Activated CD4-positive, alpha-beta T cell treated with anti-CD3 and anti-CD28 coated beads for 24 hours (primary cell): ENCODE measurements around the gene GGT5.
"Not testable (repeated sequence)": the region's sequence is repeated elsewhere in the genome, so short reads cannot be mapped to it uniquely, and the experiment has no call there.

Experiments
- DNase-seq, 2 donors: peaks; one replicate each; pipeline ENCODE4 v3.0.0-alpha.2; 2020; ENCODE audit warnings: low read depth in 2 of 2

GGT5 gene, protein sequence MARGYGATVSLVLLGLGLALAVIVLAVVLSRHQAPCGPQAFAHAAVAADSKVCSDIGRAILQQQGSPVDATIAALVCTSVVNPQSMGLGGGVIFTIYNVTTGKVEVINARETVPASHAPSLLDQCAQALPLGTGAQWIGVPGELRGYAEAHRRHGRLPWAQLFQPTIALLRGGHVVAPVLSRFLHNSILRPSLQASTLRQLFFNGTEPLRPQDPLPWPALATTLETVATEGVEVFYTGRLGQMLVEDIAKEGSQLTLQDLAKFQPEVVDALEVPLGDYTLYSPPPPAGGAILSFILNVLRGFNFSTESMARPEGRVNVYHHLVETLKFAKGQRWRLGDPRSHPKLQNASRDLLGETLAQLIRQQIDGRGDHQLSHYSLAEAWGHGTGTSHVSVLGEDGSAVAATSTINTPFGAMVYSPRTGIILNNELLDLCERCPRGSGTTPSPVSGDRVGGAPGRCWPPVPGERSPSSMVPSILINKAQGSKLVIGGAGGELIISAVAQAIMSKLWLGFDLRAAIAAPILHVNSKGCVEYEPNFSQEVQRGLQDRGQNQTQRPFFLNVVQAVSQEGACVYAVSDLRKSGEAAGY

DNA sequence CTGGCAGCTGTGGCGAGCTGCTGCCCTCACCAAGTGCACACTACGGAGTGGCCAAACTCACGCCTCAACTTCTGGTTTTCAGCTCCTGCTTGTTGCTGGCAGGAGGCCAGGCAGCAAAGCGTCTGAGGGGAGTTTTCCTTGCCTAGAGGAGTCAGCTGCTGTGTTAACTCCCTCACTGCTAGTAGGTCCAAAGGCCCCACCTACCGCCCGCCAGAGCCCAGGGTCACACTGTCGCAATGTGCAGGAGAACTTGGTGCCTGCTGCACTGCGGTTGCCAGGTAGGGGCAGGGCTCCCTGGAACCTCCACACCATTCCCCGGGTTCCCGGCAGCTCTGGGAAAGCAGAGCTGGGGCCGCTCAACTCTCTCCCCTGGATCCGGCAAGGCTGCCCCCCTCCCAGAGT lies at the start of gene GGT5:
Gene GGT5 (minus strand): TSS at position 53 of the 402 bp plus-strand sequence. CDS start 357 bp downstream, outside the sequence.
- DNase-seq: not testable (repeated sequence)

DNA sequence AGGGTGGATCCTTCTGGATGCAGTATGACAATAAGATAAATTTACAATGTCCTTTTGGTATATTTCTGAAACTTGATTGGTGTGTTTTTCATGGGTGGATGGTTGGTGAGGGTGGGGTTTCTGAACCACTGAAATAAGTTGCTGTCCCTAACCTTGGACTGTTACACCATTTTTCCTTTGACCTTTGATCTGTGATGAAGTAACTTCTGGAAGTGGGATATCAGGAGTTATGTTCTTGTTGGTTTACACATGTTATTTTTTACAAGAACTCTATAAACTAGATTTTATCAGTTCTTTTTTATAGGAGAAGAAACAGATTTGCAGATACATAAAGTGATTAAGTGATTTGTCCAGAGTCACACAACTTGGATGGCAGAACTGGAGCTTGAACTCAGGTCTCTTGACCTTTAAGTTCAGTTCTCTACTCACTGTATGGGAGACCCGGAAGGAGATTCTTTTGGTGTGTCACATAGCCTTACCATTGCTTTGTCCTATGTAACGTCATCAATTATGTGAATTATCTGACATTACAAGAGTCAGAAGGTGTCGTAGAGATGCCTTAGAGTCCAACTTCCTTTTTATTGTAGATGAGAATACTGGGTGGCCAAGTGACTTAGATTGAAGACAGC lies 47.4 kb upstream of the GGT5 start:
- not testable (repeated sequence) for DNase-seq

DNA sequence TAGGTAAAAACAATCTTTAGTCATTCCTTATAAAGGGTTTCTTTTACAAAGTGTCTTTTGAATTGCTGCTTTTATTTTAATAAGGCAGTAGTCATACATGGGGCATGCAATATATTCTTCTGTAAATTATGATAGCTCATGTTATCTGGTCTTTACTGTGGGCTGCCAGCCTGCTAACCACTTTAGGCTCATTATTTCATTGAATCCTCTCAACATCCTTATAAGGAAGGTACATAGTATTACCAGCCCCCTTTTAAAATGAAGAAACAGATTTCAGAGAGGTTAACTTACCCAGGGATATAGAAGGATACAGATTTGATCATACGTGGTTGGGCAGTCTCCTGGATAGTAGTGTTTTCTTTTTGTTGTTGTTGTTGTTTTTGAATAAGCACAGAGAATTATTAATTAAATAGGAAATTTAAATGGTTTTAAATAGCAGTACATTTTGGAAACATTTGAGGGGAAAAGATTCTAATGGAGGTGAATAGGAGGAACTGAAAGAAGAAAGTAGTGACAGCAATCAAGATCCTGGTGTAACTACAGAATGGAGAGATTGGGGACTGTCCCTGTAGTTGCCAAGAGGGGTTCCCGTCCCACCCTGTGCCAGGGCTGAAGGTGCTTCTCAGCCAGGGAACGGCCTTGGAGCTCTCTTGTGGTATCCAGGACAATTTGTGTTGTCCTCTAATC lies 46.8 kb upstream of the GGT5 start:
- DNase-seq: no peak

DNA sequence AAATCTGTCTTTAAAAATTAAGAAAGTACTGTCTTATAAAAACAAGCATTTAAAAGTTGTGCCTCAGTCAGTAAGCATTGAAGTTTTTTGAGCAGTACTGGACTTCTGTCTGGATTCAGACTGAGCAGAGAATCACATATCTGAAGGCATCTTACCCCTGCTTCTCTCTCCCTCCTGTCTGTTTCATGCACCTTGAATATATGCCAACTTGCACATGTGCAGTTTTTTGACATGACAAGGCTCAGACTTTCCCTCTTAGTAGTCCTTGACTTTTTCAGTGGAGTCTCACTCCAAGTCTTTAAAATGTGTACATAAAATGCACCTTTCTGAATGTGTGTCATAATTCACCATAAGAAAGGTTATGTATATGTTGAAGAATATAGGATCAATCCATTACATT lies 45.6 kb upstream of the GGT5 start:
- DNase-seq: no peak

DNA sequence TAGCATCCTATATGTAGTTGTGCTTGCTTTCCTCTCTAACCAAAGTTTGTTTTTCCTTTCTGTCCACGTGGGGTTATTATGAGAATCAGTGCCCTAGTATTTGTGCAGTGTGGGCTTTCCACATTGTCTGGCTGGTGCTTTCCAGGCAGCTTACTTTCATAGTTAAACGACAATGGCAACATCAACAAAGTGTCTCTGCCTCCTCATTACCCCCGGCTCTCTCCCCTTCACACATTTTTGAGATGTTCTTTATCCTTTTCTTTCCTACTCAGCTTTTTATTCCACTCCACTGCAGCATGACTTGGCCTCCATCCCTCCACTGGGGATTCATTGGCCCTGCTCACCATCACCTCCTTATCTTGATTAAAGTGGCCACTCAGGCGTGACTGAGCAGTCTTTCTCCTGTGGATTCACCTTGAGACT lies 44.9 kb upstream of the GGT5 start:
- DNase-seq: no peak

DNA sequence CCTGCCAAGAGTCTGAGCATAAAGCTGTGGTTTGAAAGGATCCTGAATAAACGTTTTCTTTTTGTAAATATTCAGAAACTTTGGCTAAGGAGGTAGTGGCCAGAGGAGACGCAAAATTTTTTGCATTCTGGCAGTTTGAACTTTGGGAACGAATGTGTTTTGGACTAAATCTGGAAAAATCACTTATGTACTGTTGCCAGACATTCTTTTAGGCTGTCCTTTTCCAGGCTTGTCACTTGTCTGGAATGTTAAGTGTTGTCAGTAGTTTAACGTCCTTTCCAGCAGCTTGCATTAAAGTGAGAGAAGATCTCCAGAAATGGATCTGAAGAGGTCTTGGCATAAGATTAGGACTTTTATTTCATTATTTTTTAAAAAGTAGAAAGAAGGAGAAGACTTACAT lies 44.2 kb upstream of the GGT5 start:
- no peak for DNase-seq

DNA sequence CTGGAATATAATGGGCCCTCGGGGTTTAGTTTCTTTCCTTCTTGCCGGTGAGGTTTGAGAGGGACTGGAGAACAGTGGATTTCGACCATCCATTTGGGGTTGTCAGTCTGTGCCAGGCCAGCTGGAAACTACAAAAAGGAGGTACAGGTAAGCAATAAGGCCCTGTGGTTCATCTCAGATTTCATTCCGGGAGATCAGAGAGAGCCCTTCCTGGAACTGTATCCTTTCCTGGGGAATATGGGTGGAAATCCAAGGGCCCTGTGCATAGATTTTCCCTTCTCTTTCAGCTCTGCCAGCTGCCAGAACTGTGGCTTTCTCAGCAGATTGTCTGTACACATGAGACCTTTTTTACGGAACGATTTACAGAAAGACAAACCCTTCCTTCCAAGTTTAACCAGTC lies 42.9 kb upstream of the GGT5 start:
- DNase-seq: not testable (repeated sequence)

DNA sequence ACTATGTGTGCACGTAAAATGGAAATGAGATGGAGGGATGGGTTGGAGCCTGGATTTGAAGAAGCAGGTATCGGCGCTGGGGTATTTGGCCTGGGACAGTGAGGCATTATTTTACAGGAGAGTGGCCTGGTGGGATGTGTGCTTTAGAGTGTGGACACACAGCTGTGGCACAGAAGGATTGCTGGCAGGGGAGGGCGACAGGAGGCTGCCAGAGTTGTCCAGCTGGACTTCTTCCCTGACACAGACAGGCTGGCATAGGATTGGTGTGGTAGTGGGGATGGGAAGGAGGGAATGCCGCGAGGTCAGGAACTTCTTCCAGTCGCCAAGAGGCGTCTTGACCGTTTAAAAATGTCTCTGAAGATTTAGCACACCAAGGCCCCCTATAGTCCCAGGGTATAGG lies 42.3 kb upstream of the GGT5 start:
- not testable (repeated sequence) for DNase-seq

DNA sequence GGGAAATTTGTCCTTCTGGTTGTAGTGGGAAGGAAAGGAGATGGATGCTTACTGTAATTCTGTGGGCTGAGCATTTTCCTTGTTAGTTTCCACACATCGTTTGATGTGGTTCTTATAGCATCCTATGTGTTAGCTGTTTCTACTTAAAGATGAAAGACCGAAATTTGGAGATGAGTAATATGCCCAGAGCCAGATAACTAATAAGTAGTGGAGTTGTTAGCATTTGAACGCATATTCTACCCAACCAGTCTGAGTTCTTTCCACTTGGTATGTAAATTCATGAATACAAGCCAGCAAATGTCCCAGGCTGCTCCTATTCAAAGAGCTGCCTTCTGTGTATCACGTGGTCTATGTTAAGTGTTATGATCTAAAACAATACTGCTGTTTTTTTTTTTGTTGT lies 40.4 kb upstream of the GGT5 start:
- no peak for DNase-seq

DNA sequence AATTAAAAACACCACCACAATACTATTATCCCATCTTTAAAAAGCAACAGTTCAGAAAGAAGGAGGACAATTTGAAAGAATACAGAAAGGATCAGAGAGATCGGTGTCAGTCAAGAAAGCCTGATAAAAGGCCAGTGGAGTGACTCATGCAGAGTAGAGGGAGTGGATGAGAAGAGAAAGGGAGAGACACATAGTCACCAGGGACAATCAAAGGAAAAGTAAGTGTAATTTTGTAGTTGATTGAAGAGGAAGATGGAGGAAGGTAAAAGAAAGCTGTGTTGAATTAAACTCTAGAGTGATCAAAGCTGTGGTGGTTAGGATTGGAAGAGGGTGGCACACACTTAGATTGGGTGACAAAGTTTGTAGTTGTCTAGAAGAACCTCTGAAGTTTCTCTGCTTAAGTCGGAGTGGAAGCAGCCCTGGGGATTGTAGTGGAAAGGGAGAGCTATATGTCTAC lies 39.9 kb upstream of the GGT5 start:
- DNase-seq: no peak

DNA sequence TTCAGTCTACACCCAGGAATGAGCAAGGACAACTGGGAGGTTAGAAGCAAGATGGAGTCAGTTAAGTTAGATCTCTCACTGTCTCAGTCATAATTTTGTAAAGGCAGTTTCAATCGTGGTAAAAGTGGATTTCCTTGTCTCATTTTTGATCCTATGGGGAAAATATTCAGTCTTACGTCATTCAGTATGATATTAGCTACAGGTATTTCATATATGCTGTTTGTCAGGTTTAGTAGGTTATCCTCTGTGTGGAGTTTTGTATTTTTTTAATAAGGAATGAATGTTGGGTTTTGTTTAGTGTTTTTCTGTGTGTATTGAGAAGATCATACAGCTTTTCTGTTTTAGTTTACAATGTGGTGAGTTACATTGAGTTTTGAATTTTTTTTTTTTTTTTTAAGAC lies 37.5 kb upstream of the GGT5 start:
- DNase-seq: no peak

DNA sequence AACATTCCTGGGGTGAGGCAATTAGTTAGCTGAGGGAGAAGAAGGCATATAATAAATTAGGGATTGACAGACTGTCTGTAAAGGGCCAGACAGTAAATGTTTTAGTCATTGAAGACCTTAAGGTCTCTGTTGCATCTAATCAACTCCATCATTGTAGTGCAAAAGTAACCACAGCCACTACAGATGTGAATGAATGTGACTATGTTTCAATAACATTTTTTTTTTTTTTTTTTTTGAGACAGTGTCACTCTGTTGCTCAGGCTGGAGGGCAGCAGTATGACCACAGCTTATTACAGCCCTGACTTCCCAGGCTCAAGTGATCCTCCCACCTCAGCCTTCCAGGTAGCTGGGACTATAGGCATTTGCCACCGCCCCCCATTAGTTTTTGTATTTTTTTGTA lies 35.5 kb upstream of the GGT5 start:
- not testable (repeated sequence) for DNase-seq

DNA sequence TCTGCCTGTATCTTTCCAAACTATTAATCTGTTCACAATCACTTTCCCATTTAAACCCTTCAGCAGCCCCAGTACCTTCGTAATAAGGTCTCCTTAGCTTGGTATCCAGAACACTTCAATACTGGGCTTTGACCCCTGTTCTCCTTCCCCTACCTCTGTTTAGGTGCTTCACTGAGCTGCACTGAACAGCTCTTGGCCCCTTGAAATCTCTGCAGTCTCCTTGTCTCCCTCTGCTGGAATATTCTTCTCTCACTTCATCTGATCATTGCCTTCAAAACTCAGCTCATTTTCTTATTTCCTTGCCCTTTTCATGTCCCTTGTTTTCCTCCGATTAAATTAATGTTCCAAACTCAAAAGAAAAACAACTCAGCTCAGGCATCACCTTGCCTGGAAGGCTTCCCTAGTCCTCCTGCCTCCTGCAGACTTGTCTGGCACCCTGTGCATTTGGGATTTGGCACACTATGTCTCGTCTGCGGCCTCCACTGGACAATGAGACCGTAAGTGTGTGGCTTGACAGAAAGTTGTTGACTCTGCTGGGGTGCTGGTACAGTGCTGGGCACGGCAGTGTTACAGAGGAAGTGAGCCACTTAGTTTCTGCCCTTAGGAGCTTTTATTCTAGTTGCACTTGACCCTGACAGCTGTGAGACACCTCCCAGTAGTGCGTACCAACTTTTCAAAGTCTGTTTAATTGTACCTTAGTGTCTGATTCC lies 30.0 kb upstream of the GGT5 start:
- not testable (repeated sequence) for DNase-seq

DNA sequence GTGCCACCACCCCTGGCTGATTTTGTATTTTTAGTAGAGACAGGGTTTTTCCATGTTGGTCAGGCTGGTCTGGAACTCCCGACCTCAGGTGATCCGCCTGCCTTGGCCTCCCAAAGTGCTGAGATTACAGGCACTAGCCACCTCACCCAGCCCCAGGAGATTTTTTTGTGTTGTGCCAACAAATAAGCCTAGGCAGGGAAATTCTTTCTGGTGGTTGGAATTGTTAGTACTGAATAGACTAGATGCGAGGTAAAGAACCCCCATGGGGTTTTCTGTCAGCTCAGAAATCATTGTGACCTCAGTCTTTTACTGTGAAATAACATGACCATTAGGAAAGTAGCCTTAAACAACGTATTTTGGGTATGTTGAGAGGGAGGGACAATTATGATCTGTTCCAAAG lies 29.0 kb upstream of the GGT5 start:
- not testable (repeated sequence) for DNase-seq

DNA sequence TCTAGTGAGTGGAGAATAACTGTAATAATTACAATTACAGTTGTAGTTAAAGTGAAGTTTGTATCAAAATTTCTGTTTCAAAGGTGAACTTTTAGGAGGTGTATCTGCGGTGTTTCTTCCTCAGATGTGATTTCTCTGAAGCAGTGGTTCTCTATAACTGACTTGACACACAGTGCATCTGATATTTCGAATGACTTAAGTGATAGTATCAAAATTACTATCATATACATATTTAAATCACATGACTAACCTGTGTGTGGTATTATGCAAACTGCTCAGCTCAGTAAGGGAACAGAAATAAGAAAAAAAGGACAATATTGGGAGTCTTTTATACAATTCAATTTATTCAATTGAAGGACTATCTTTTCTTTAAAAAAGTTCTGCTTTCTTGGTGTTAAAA lies 28.1 kb upstream of the GGT5 start:
- DNase-seq: not testable (repeated sequence)

DNA sequence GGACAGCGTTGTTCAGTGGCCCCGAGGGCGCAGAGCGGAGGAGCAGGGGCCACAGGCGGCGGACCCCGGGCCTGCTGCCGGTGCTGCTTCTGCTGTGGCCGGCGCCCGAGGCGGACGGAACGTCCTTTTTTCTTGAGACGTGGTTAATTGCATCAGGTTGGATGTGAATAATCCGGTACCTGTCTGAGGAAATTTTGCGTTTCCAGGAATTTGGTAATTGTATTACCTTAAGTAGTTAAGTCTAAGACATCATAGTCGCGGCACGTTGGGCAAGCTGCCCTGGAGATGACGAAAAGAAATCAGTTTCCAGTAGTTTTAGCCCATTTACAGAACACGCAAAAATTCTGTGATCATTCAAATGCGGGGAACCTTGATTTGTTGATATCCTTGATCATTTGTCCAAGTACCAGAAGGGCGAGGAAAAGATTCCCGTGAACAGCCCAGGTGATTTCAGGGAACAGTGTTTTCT lies 26.5 kb upstream of the GGT5 start:
- no peak for DNase-seq

DNA sequence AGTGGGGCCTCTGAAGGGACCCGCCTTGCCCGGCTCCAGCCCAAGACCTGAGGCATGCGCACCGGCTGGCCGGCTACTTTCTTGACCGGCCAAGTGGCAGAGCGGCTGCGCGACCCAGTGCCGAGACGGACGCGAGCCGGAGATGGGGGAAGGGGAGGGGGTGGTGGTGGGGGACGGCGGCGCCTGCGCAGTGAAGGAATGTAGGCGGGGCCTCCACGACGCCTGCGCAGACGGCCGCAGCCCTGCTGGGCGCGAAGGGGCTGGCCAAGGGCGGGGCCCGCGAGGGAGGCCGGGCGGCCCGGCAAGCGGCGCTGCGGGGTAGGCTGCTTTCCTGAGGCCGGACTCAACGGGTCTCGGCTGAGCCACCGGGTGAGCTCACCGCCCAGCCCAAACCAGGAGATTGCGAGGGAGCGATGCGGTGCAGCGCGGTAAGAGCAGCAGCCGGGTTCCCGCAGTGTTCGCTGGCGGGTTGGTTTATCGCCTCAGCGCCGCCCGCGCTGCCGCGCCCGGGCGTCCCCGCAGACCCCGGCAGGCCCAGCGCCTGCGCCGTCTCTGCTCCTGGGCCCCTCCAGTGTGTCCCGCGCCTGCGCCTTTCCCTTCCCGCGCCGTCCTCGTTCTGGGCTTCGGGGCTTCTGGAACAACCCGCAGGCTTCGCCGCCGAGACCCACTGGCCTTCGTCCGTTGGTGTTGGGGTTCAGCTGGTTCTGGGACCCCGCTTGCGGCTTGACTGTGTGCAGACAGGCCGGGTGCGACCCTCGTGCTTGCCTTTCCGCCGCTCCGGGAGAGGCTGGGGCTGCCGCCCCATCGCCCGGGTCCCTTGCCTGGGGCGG lies 25.9 kb upstream of the GGT5 start, which contains the start of gene SPECC1L:
Gene SPECC1L (plus strand): TSS at position 276 of the 830 bp plus-strand sequence. CDS start 31,401 bp downstream, outside the sequence.
- DNase-seq: peak; percentile 82 to 88

DNA sequence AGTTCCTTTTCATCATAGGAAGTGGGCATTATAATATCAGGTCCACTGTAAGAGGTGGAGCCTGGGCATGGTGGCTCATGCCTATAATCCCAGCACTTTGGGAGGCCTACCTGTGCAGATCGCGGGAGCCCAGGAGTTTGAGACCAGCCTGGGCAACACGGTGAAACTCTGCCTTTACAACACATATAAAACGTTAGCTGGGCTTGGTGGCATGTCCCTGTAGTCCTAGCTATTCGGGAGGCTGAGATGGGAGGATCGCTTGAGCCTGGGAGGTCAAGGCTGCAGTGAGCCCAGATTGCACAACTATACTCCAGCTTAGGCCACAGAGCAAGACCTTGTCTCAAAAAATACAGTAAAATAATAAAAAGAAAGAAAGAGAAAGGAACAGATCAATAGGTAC lies 21.6 kb upstream of the GGT5 start:
- not testable (repeated sequence) for DNase-seq

DNA sequence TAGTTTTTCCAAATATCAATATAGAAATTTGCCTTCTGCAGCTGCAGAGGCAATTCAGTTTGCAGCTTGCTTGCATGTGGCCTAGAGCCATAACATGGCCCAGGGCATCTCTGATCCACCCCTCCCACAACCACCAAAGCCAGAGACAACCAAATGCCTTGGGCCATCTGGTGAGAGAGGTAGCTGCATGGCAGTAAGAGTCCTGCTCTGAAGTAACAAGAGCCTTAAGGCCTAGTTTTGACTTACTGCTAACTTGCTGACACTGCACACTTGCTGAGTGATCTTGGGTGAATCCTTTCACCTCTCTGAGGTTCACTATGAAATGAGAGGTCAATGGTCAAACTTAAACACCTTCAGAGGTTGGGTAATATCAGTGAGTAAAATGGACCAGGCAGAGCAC lies 20.9 kb upstream of the GGT5 start:
- DNase-seq: no peak

DNA sequence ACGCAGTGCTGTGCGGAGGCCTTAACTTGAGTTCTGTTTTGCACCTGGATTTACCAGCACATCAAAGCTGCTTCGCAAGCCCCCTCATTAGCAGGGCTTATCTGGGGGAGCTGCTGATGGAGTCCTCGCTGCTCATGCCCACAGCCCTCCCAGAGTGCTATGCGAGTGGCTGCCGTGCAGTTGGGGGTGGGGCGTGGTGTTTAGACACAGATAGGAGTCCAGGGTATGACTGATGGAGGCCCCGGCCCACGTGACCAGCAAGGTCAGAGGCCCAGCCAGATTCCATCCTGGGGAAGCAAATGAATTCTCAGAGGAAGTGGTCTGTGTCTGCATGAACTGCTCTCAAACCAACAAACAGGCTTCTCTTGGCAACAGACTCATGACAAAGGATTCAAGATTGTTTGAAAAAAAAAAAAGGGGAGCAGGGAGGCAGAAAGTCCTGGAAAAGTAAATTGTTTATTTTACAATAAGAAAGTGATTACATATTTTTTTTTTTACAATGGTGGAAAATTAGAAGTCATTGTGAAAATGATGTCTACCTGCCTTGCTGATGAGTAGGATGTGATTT lies 19.5 kb upstream of the GGT5 start:
- DNase-seq: not testable (repeated sequence)
